PC-3 (cell line): ENCODE data around the gene CYGB. TPM values are rescaled to one million over a fixed set of nuclear protein-coding genes. Genes with fewer than 3 reads are reported as not detected.
"Not testable (repeated sequence)": the region's sequence is repeated elsewhere in the genome, so short reads cannot be mapped to it uniquely, and the experiment has no call there.

ENCODE experiments used
- ATAC-seq: fragments of 200-7000 bp; cut with Tn5 transposase; 2 replicates; pipeline ENCODE4 v1.9.1; 2020; ENCODE audit warnings: mild to moderate bottlenecking, moderate library complexity
- BruUV-seq: library from RNA; stranded (reverse); fragments of 400-500 nt; replicated peaks from 2 replicates; lab custom pipeline; 2021; lab: Mats Ljungman, UMichigan
- CTCF ChIA-PET: fragments of 300-600 bp; sonication (Branson Sonifier 250); formaldehyde crosslinking; loops from one replicate; lab custom pipeline; 2022; ENCODE audit warnings: antibody characterized with exemption; lab: Charles Lee
- POLR2A ChIA-PET: fragments of 300-600 bp; sonication (Branson Sonifier 250); formaldehyde crosslinking; loops from one replicate; lab custom pipeline; 2022; ENCODE audit warnings: antibody characterized with exemption; ENCODE audit not compliant: unreplicated experiment; lab: Charles Lee
- DNase-seq: peaks from one replicate; pipeline ENCODE4 v3.0.0-alpha.2; 2015
- H2AFZ ChIP-seq: fragments of 300-600 bp; sonication (generic); 2 replicates; pipeline ENCODE4 v1.6.0; 2016; ENCODE audit warnings: antibody characterized with exemption, low read length
- H3F3A ChIP-seq: fragments of 300-600 bp; sonication (generic); one replicate; pipeline ENCODE4 v1.6.0; 2017; ENCODE audit warnings: antibody characterized with exemption, low read length, control low read depth, mild to moderate bottlenecking; ENCODE audit not compliant: unreplicated experiment
- H3K27ac ChIP-seq: fragments of 300-600 bp; sonication (generic); 2 replicates; pipeline ENCODE4 v1.5.1; 2016; ENCODE audit warnings: mild to moderate bottlenecking, low read length
- H3K27me3 ChIP-seq: fragments of 300-600 bp; sonication (generic); 2 replicates; pipeline ENCODE4 v1.6.1; 2016; ENCODE audit warnings: low read length, mixed read lengths
- H3K36me3 ChIP-seq: fragments of 300-600 bp; sonication (generic); 2 replicates; pipeline ENCODE4 v1.6.1; 2016; ENCODE audit warnings: low read depth, mixed run types, low read length, mixed read lengths
- H3K4me1 ChIP-seq: fragments of 300-600 bp; sonication (generic); 2 replicates; pipeline ENCODE4 v1.5.1; 2016; ENCODE audit warnings: low read length; ENCODE audit not compliant: insufficient read depth
- H3K4me2 ChIP-seq: fragments of 300-600 bp; sonication (generic); 2 replicates; pipeline ENCODE4 v1.6.0; 2016; ENCODE audit warnings: low read length
- H3K4me3 ChIP-seq: fragments of 300-600 bp; sonication (generic); 2 replicates; pipeline ENCODE4 v1.5.1; 2016; ENCODE audit warnings: mild to moderate bottlenecking, low read length, mixed read lengths
- H3K79me2 ChIP-seq: fragments of 300-600 bp; sonication (generic); 2 replicates; pipeline ENCODE4 v1.6.1; 2017; ENCODE audit warnings: low read length, mixed read lengths
- H3K9ac ChIP-seq: fragments of 300-600 bp; sonication (generic); 2 replicates; pipeline ENCODE4 v1.6.0; 2016; ENCODE audit warnings: mild to moderate bottlenecking, low read length
- H3K9me2 ChIP-seq: fragments of 300-600 bp; sonication (generic); replicated peaks from 2 replicates; pipeline ENCODE4 v1.6.1; 2016; ENCODE audit warnings: mixed run types, low read length, mixed read lengths
- H3K9me3 ChIP-seq: fragments of 300-600 bp; sonication (generic); 2 replicates; pipeline ENCODE4 v1.6.1; 2016; ENCODE audit warnings: low read length, mixed read lengths
- H4K20me1 ChIP-seq: fragments of 300-600 bp; sonication (generic); 2 replicates; pipeline ENCODE4 v1.6.1; 2016; ENCODE audit warnings: low read length, mixed read lengths
- EZH2 ChIP-seq: fragments of 300-600 bp; sonication (generic); IDR thresholded peaks from one replicate; pipeline ENCODE4 v1.6.1; 2017; ENCODE audit warnings: antibody characterized with exemption, mild to moderate bottlenecking, low read length; ENCODE audit not compliant: unreplicated experiment
- EZH2phosphoT487 ChIP-seq: fragments of 300-600 bp; sonication (generic); IDR thresholded peaks from 2 replicates; pipeline ENCODE4 v1.6.1; 2018; ENCODE audit warnings: mild to moderate bottlenecking, antibody characterized with exemption, low read length, borderline replicate concordance
- intact Hi-C: fragments of 100-400 bp; cut with micrococcal nuclease; formaldehyde crosslinking; loops from 2 replicates; pipeline ENCODE4 v1.9.0; 2023
- total RNA-seq: library from RNA; depleted of rRNA; stranded (reverse); fragments of >200 nt; gene quantifications from 2 replicates; pipeline ENCODE4 v1.2.3, GENCODE V29; 2014
- TF ChIP-seq, protein P1 (sequence below): fragments of 300-600 bp; sonication (generic); conservative IDR thresholded peaks from 2 replicates; pipeline ENCODE4 v1.5.1; 2017; ENCODE audit warnings: antibody characterized with exemption, low read depth, mild to moderate bottlenecking, low read length

The CYGB gene
- total RNA-seq, 1 experiment from 2014 or later, result 0.62 TPM

DNA sequence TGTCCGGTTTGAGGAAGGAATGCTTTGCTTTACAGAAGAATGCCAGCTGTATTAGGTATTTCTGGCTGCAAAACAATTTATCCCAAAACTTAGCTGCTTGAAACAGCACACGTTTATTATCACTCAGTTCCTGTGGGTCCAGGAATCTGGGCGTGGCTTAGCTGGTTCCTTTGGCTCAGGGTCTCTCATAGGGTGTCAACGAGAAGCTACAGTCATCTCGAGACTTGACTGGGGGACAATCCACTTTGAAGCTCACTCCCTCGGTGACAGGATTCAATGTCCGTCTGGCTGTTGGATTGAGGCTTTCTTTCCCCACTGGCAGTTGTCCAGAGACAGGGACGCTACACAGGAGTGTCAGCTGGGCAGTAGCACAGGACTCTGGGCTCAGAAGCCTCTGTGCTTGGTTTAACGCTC lies 26.7 kb downstream of the CYGB start:
- peaks cover 3% of the 10 kb centered on the region; the same call in 1 of the 2 replicates for H3K4me1 ChIP-seq
- H3K27me3 ChIP-seq, result no peaks in the 10 kb centered on the region
- H3K4me2 ChIP-seq, result no peak overlapping the region
- no peaks in the 10 kb centered on the region for H3K9me3 ChIP-seq
- no peak for DNase-seq
- no peak overlapping the region for H2AFZ ChIP-seq
- H4K20me1 ChIP-seq, result no peaks in the 10 kb centered on the region
- no TSS peak for BruUV-seq
- H3F3A ChIP-seq, result no peaks in the 10 kb centered on the region
- H3K4me3 ChIP-seq, result no peak overlapping the region
- no peak overlapping the region for H3K9ac ChIP-seq
- ATAC-seq, result no peak
- TF ChIP-seq EZH2 (no peak), EZH2phosphoT487 (no peak)
- TF ChIP-seq, protein P1, sequence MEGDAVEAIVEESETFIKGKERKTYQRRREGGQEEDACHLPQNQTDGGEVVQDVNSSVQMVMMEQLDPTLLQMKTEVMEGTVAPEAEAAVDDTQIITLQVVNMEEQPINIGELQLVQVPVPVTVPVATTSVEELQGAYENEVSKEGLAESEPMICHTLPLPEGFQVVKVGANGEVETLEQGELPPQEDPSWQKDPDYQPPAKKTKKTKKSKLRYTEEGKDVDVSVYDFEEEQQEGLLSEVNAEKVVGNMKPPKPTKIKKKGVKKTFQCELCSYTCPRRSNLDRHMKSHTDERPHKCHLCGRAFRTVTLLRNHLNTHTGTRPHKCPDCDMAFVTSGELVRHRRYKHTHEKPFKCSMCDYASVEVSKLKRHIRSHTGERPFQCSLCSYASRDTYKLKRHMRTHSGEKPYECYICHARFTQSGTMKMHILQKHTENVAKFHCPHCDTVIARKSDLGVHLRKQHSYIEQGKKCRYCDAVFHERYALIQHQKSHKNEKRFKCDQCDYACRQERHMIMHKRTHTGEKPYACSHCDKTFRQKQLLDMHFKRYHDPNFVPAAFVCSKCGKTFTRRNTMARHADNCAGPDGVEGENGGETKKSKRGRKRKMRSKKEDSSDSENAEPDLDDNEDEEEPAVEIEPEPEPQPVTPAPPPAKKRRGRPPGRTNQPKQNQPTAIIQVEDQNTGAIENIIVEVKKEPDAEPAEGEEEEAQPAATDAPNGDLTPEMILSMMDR, result no peak
- no peak overlapping the region for H3K27ac ChIP-seq
- no peaks in the 10 kb centered on the region for H3K36me3 ChIP-seq
- ChIA-PET CTCF (interaction anchor here (0.8 kb wide), 1 partner anchor 43 kb away, joined by 3 read pairs; no protein-coding TSS in a partner anchor), POLR2A (interaction anchor here (0.5 kb wide), 1 partner anchor 615 kb away, joined by 4 read pairs; no protein-coding TSS in a partner anchor)
- H3K9me2 ChIP-seq, result no peaks in the 10 kb centered on the region
- H3K79me2 ChIP-seq, result no peaks in the 10 kb centered on the region
- intact Hi-C loops, result no loop called here

DNA sequence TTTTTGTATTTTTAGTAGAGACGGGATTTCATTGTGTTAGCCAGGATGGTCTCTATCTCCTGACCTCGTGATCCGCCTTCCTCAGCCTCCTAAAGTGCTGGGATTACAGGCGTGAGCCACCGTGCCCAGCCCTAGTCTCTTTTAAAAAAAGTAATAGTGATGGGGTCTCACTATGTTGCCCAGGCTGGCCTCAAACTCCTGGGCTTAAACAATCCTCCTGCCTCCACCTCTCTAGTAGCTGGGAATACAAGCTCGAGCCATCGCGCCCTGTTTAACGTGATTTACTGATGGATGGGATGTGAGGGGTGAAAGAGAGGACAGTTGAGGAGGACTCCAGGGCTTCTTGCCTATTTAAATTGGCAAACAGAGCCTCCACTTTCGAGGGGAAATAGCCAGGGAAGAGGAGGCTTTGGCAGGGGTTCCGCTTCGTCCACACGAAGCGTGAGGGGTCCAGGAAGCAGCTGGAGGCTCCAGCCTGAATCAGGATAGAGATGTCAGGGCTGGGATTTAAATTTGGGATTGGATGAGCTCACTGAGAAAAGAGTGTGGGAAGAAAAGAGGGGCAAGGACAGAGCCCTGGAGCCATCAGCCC lies 28.9 kb downstream of the CYGB start:
- H3K4me1 ChIP-seq, DNase-seq, H3F3A ChIP-seq, H3K9ac ChIP-seq, intact Hi-C loops, H3K27ac ChIP-seq, H3K27me3 ChIP-seq, ATAC-seq, H3K79me2 ChIP-seq, BruUV-seq, POLR2A ChIA-PET, H4K20me1 ChIP-seq, H3K36me3 ChIP-seq, H3K9me2 ChIP-seq, H2AFZ ChIP-seq, H3K9me3 ChIP-seq, H3K4me3 ChIP-seq, H3K4me2 ChIP-seq: not testable (repeated sequence)
- CTCF ChIA-PET, result interaction anchor here (1.2 kb wide), 1 partner anchor 50 kb away, joined by 8 read pairs; no protein-coding TSS in a partner anchor

DNA sequence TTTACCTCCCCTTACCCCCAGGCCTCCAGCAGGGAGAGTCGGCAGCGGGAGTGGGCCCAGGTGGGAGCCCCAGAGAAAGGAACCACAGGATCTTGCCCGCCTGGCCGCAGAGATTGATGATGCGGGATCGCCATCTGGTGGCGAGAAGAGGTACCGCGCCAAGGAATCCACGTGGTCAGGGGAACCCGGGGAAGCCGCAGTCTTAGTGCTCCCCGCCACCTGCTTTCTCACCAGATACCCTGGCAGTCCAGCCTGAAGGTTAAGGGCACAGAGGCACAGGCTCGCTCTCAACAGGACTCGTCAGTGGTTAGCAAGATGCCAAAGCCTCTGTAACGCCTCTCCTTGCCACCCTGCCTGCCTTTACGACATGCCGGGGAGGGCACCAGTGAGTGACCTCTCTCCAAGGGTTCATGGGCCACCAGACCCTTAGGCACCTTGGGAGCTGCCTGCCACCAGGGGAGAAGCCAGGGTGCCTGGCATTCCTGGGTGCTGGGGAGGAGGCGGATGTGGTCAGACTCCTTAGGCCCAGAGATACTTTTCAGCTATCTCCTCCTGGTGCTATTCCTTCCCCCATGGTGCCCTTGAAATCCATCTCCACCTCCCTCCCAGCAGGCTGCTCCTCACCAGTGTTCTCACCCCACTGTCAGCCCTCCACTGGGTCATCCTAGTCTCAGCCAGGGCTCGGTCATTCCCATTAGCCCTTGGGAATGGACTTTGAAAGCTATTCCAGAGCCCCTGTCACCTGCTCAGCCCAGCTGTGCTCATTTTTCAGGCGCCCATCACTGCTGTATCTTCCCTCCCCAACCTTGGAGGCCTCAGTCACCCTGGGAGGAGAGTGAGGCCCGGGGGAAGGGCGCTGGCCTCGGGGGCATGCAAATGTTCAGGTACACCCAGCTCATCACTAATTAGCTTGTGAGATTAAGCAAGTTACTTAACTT lies 30.8 kb downstream of the CYGB start:
- H3F3A ChIP-seq, result no peaks in the 10 kb centered on the region
- intact Hi-C loops, result loop anchor here (1.0 kb wide), 3 partner anchors 40 to 98 kb away; no protein-coding TSS in a partner anchor
- H2AFZ ChIP-seq, result peak overlapping the region; percentile 90
- H3K9me3 ChIP-seq, result no peaks in the 10 kb centered on the region
- CTCF ChIA-PET, result interaction anchor here (0.6 to 1.6 kb wide), 4 partner anchors 16 to 48 kb away, joined by 3 to 8 read pairs (median 6); partner anchors contain the start of gene AANAT
- no peaks in the 10 kb centered on the region for H4K20me1 ChIP-seq
- peak; percentile 94 for DNase-seq
- no TSS peak for BruUV-seq
- no peaks in the 10 kb centered on the region for H3K36me3 ChIP-seq
- no peaks in the 10 kb centered on the region for H3K79me2 ChIP-seq
- POLR2A ChIA-PET, result no interaction called here
- H3K4me3 ChIP-seq, result no peak overlapping the region
- no peaks in the 10 kb centered on the region for H3K27me3 ChIP-seq
- ATAC-seq, result peak; percentile 82
- peak overlapping the region; percentile 21; the same call in 1 of the 2 replicates for H3K9ac ChIP-seq
- no peak overlapping the region for H3K27ac ChIP-seq
- peaks cover 5% of the 10 kb centered on the region; the same call in 1 of the 2 replicates for H3K4me1 ChIP-seq
- no peak for TF ChIP-seq EZH2phosphoT487
- TF ChIP-seq, protein P1, result peak; percentile 98
- no peak for TF ChIP-seq EZH2
- no peaks in the 10 kb centered on the region for H3K9me2 ChIP-seq
- H3K4me2 ChIP-seq, result peak overlapping the region; percentile 52
